HG03097 (cell line): ENCODE data around the gene LAMA2.

ENCODE experiments used
- ATAC-seq: cut with Tn5 transposase; IDR thresholded peaks from one replicate; pipeline ENCODE4 v1.9.1; 2021; ENCODE audit not compliant: unreplicated experiment, low FRiP score

LAMA2 gene

GRCh38 chr6:129411092-129411491, 528.2 kb downstream of the LAMA2 start:
- ATAC-seq, result no peak

- no peak for ATAC-seq
These were observed 533.5 kb downstream of the LAMA2 start for GRCh38 chr6:129416337-129416990.

- ATAC-seq, result no peak
These were observed 534.6 kb downstream of the LAMA2 start for GRCh38 chr6:129417416-129418086.

- ATAC-seq, result no peak
These were observed 536.4 kb downstream of the LAMA2 start for GRCh38 chr6:129419324-129419723.

- no peak for ATAC-seq
These were observed 543.4 kb downstream of the LAMA2 start for GRCh38 chr6:129426343-129426742.

- no peak for ATAC-seq
These were observed 547.0 kb downstream of the LAMA2 start for GRCh38 chr6:129429956-129430355.

GRCh38 chr6:129432738-129433137, 549.8 kb downstream of the LAMA2 start:
- no peak for ATAC-seq

- no peak for ATAC-seq
These were observed 551.2 kb downstream of the LAMA2 start for GRCh38 chr6:129434091-129434490.

GRCh38 chr6:129440691-129441090, 557.8 kb downstream of the LAMA2 start:
- no peak for ATAC-seq

- no peak for ATAC-seq
These were observed 561.7 kb downstream of the LAMA2 start for GRCh38 chr6:129444683-129445082.

- no peak for ATAC-seq
These were observed 563.6 kb downstream of the LAMA2 start for GRCh38 chr6:129446272-129447197.

GRCh38 chr6:129447198-129447565, 564.2 kb downstream of the LAMA2 start:
- ATAC-seq, result no peak

GRCh38 chr6:129448965-129449364, 566.0 kb downstream of the LAMA2 start:
- ATAC-seq, result peak; percentile 99

- no peak for ATAC-seq
These were observed 568.2 kb downstream of the LAMA2 start for GRCh38 chr6:129451187-129451586.

GRCh38 chr6:129453073-129453472, 570.1 kb downstream of the LAMA2 start:
- no peak for ATAC-seq

GRCh38 chr6:129454488-129454887, 571.5 kb downstream of the LAMA2 start:
- ATAC-seq, result no peak

- ATAC-seq, result no peak
These were observed 572.3 kb downstream of the LAMA2 start for GRCh38 chr6:129455126-129455769.

- no peak for ATAC-seq
These were observed 577.3 kb downstream of the LAMA2 start for GRCh38 chr6:129460221-129460620.

- no peak for ATAC-seq
These were observed 586.2 kb downstream of the LAMA2 start for GRCh38 chr6:129469070-129469662.

- no peak for ATAC-seq
These were observed 589.3 kb downstream of the LAMA2 start for GRCh38 chr6:129472239-129472638.
